Dendritic cell treated with granulocyte-macrophage colony-stimulating factor and Interleukin-4, amounts not matched to agents 40 ng/mL and 50 ng/mL, for 4 days (primary cell): Measurements from ENCODE around the gene ANKRD13B.
A peak's percentile ranks its signal among the peaks of the same experiment; 100 is the strongest.

Experiments
- H3K27ac Mint-ChIP-seq: one replicate; pipeline ENCODE4 v1.8.0; 2022; ENCODE audit warnings: mild to moderate bottlenecking, mixed read lengths
- H3K27me3 Mint-ChIP-seq: one replicate; pipeline ENCODE4 v1.8.0; 2022; ENCODE audit warnings: mild to moderate bottlenecking, mixed read lengths
- H3K36me3 Mint-ChIP-seq: one replicate; pipeline ENCODE4 v1.8.0; 2022; ENCODE audit warnings: low read depth, mixed read lengths
- H3K4me1 Mint-ChIP-seq: one replicate; pipeline ENCODE4 v1.8.0; 2022; ENCODE audit warnings: low read depth, mixed read lengths
- H3K4me3 Mint-ChIP-seq: one replicate; pipeline ENCODE4 v1.8.0; 2022; ENCODE audit warnings: mild to moderate bottlenecking, moderate library complexity, mixed read lengths
- H3K9me3 Mint-ChIP-seq: one replicate; pipeline ENCODE4 v1.8.0; 2022; ENCODE audit warnings: mixed read lengths
- intact Hi-C: fragments of 100-400 bp; cut with micrococcal nuclease; formaldehyde crosslinking; loops from one replicate; pipeline ENCODE4 v1.15.0; 2022

Gene ANKRD13B

GRCh38 chr17:29591737-29592608 lies 959 bp upstream of the ANKRD13B start:
- peak overlapping the region; percentile 71 for H3K27ac Mint-ChIP-seq
- peaks cover 39% of the 10 kb centered on the region for H3K27me3 Mint-ChIP-seq
- H3K4me3 Mint-ChIP-seq = peak overlapping the region; percentile 73
- no peaks in the 10 kb centered on the region for H3K9me3 Mint-ChIP-seq
- peaks cover 72% of the 10 kb centered on the region for H3K4me1 Mint-ChIP-seq
- intact Hi-C loops = loop anchor here (1.0 kb wide), 1 partner anchor 12 kb away; no protein-coding TSS in a partner anchor
- H3K36me3 Mint-ChIP-seq = peaks cover 10% of the 10 kb centered on the region

GRCh38 chr17:29593591-29594518 lies 923 bp downstream of the ANKRD13B start:
- intact Hi-C loops = no loop called here

GRCh38 chr17:29594519-29595090 lies 1.7 kb downstream of the ANKRD13B start:
- Mint-ChIP-seq H3K9me3 (no peaks in the 10 kb centered on the region), H3K27me3 (peaks cover 46% of the 10 kb centered on the region), H3K27ac (no peak overlapping the region), H3K4me1 (peaks cover 56% of the 10 kb centered on the region), H3K4me3 (no peak overlapping the region), H3K36me3 (no peaks in the 10 kb centered on the region)
- intact Hi-C loops = no loop called here

More at GRCh38 chr17:29593591-29594518, 923 bp downstream of the ANKRD13B start:
- Mint-ChIP-seq H3K4me3 (peak overlapping the region; percentile 63), H3K36me3 (peaks cover under 1% of the 10 kb centered on the region), H3K27me3 (peaks cover 40% of the 10 kb centered on the region), H3K27ac (no peak overlapping the region), H3K4me1 (peaks cover 57% of the 10 kb centered on the region), H3K9me3 (no peaks in the 10 kb centered on the region)

GRCh38 chr17:29595107-29595942 lies 2.4 kb downstream of the ANKRD13B start:
- intact Hi-C loops = no loop called here
- no peaks in the 10 kb centered on the region for H3K36me3 Mint-ChIP-seq
- H3K27ac Mint-ChIP-seq = no peak overlapping the region
- peaks cover 49% of the 10 kb centered on the region for H3K4me1 Mint-ChIP-seq
- peaks cover 49% of the 10 kb centered on the region for H3K27me3 Mint-ChIP-seq
- no peak overlapping the region for H3K4me3 Mint-ChIP-seq
- H3K9me3 Mint-ChIP-seq = no peaks in the 10 kb centered on the region

- Mint-ChIP-seq H3K9me3 (no peaks in the 10 kb centered on the region), H3K27ac (no peak overlapping the region), H3K27me3 (peaks cover 47% of the 10 kb centered on the region), H3K4me1 (peaks cover 40% of the 10 kb centered on the region), H3K36me3 (no peaks in the 10 kb centered on the region), H3K4me3 (no peak overlapping the region)
- intact Hi-C loops = no loop called here
Observed at GRCh38 chr17:29595943-29596774, 3.2 kb downstream of the ANKRD13B start.

GRCh38 chr17:29596811-29597210 lies 3.9 kb downstream of the ANKRD13B start:
- Mint-ChIP-seq H3K27ac (no peak overlapping the region), H3K4me1 (peaks cover 34% of the 10 kb centered on the region), H3K4me3 (no peak overlapping the region), H3K36me3 (no peaks in the 10 kb centered on the region), H3K9me3 (no peaks in the 10 kb centered on the region), H3K27me3 (peaks cover 41% of the 10 kb centered on the region)
- intact Hi-C loops = no loop called here

GRCh38 chr17:29597361-29598172 lies 4.6 kb downstream of the ANKRD13B start:
- intact Hi-C loops = no loop called here
- H3K4me3 Mint-ChIP-seq = no peak overlapping the region
- peaks cover 39% of the 10 kb centered on the region for H3K27me3 Mint-ChIP-seq
- H3K36me3 Mint-ChIP-seq = no peaks in the 10 kb centered on the region
- H3K9me3 Mint-ChIP-seq = no peaks in the 10 kb centered on the region
- H3K27ac Mint-ChIP-seq = no peak overlapping the region
- peaks cover 26% of the 10 kb centered on the region for H3K4me1 Mint-ChIP-seq

- Mint-ChIP-seq H3K4me1 (no peaks in the 10 kb centered on the region), H3K9me3 (no peaks in the 10 kb centered on the region), H3K27me3 (peaks cover 10% of the 10 kb centered on the region), H3K27ac (no peak overlapping the region), H3K4me3 (no peak overlapping the region), H3K36me3 (no peaks in the 10 kb centered on the region)
- intact Hi-C loops = no loop called here
Observed at GRCh38 chr17:29603109-29603674, 10.3 kb downstream of the ANKRD13B start.

- Mint-ChIP-seq H3K27ac (no peak overlapping the region), H3K9me3 (no peaks in the 10 kb centered on the region), H3K27me3 (peaks cover 12% of the 10 kb centered on the region), H3K36me3 (no peaks in the 10 kb centered on the region), H3K4me1 (no peaks in the 10 kb centered on the region), H3K4me3 (no peak overlapping the region)
- intact Hi-C loops = no loop called here
Observed at GRCh38 chr17:29607557-29608195, 14.7 kb downstream of the ANKRD13B start.

GRCh38 chr17:29608986-29609385 lies 16.1 kb downstream of the ANKRD13B start:
- Mint-ChIP-seq H3K36me3 (no peaks in the 10 kb centered on the region), H3K4me1 (peaks cover 5% of the 10 kb centered on the region), H3K9me3 (no peaks in the 10 kb centered on the region), H3K27ac (no peak overlapping the region), H3K4me3 (no peak overlapping the region), H3K27me3 (peaks cover 21% of the 10 kb centered on the region)
- intact Hi-C loops = no loop called here

GRCh38 chr17:29610395-29610794 lies 17.5 kb downstream of the ANKRD13B start:
- Mint-ChIP-seq H3K4me3 (no peak overlapping the region), H3K27me3 (peaks cover 31% of the 10 kb centered on the region), H3K4me1 (peaks cover 19% of the 10 kb centered on the region), H3K9me3 (no peaks in the 10 kb centered on the region), H3K27ac (no peak overlapping the region), H3K36me3 (no peaks in the 10 kb centered on the region)
- intact Hi-C loops = loop anchor here (10.0 kb wide), 1 partner anchor 46 kb away; the partner anchor contains the start of genes ABHD15 and TP53I13
